Liver (tissue), 9 donors: Measurements from ENCODE around the gene CIC. TPM values are rescaled to one million over a fixed set of nuclear protein-coding genes. Genes with fewer than 3 reads are reported as not detected.

Experiments
- DNase-seq: peaks from one replicate; pipeline ENCODE4 v3.0.0-alpha.2; 2017; ENCODE audit warnings: low spot score
- H3K27ac ChIP-seq, 2 donors: one replicate each; pipeline ENCODE4 v1.7.0; 2013; ENCODE audit warnings: inconsistent platforms in 2 of 2, low read length in 2 of 2, control low read depth in 1 of 2, low read depth in 1 of 2, mild to moderate bottlenecking in 1 of 2
- H3K27me3 ChIP-seq, 4 donors: one replicate each; pipeline versions ENCODE4 v1.6.1 to v1.7.0; 2013; ENCODE audit warnings: low read length in 3 of 4, inconsistent platforms in 1 of 4, mild to moderate bottlenecking in 1 of 4, moderate library complexity in 1 of 4; ENCODE audit not compliant: control insufficient read depth in 4 of 4, insufficient read depth in 4 of 4
- H3K36me3 ChIP-seq, 4 donors: one replicate each; pipeline versions ENCODE4 v1.6.1 to v1.7.0; 2013; ENCODE audit warnings: low read length in 3 of 4, mild to moderate bottlenecking in 3 of 4, low read depth in 1 of 4, moderate library complexity in 1 of 4; ENCODE audit not compliant: control insufficient read depth in 4 of 4, insufficient read depth in 3 of 4
- H3K4me1 ChIP-seq, 4 donors: one replicate each; pipeline versions ENCODE4 v1.6.1 to v1.7.0; 2013; ENCODE audit warnings: low read length in 3 of 4, mild to moderate bottlenecking in 3 of 4, moderate library complexity in 1 of 4; ENCODE audit not compliant: control insufficient read depth in 4 of 4, insufficient read depth in 4 of 4
- H3K4me3 ChIP-seq, 3 donors: one replicate each; pipeline versions ENCODE4 v1.6.1 to v1.7.0; 2013; ENCODE audit warnings: low read length in 3 of 3, control low read depth in 1 of 3, low read depth in 1 of 3, mild to moderate bottlenecking in 1 of 3
- H3K9ac ChIP-seq, 2 donors: one replicate each; pipeline ENCODE4 v1.7.0; 2013; ENCODE audit warnings: low read length in 2 of 2, mild to moderate bottlenecking in 2 of 2, moderate library complexity in 2 of 2, control low read depth in 1 of 2, low read depth in 1 of 2
- H3K9me3 ChIP-seq, 4 donors: one replicate each; pipeline versions ENCODE4 v1.6.1 to v1.7.0; 2013; ENCODE audit warnings: low read length in 3 of 4; ENCODE audit not compliant: control insufficient read depth in 4 of 4
- EGR1 ChIP-seq, 2 donors: IDR thresholded peaks; 2 replicates each; pipeline ENCODE4 v1.6.1; 2016 to 2018; ENCODE audit warnings: antibody characterized with exemption in 2 of 2, low read depth in 2 of 2
- FOXA1 ChIP-seq: IDR thresholded peaks from 2 replicates; pipeline ENCODE4 v1.6.1; 2016; ENCODE audit warnings: antibody characterized with exemption
- FOXA2 ChIP-seq: IDR thresholded peaks from 2 replicates; pipeline ENCODE4 v1.6.1; 2016; ENCODE audit warnings: antibody characterized with exemption
- HNF4A ChIP-seq, 2 donors: conservative IDR thresholded peaks; 2 replicates each; pipeline ENCODE4 v1.6.1; 2016; ENCODE audit warnings: antibody characterized with exemption in 2 of 2, mild to moderate bottlenecking in 2 of 2
- HNF4G ChIP-seq: IDR thresholded peaks from 2 replicates; pipeline ENCODE4 v1.6.1; 2016; ENCODE audit warnings: antibody characterized with exemption
- JUND ChIP-seq, 2 donors: IDR thresholded peaks; 2 replicates each; pipeline ENCODE4 v1.6.1; 2016; ENCODE audit warnings: antibody characterized with exemption in 2 of 2
- NR2F2 ChIP-seq: IDR thresholded peaks from 2 replicates; pipeline ENCODE4 v1.6.1; 2016; ENCODE audit warnings: antibody characterized with exemption
- RAD21 ChIP-seq, 2 donors: IDR thresholded peaks; 2 replicates each; pipeline ENCODE4 v1.6.1; 2016; ENCODE audit warnings: antibody characterized with exemption in 2 of 2, mild to moderate bottlenecking in 2 of 2
- RXRA ChIP-seq, 2 donors: IDR thresholded peaks; 2 replicates each; pipeline ENCODE4 v1.6.1; 2017 to 2018; ENCODE audit warnings: antibody characterized with exemption in 2 of 2, mild to moderate bottlenecking in 1 of 2
- SP1 ChIP-seq: IDR thresholded peaks from 2 replicates; pipeline ENCODE4 v1.6.1; 2018; ENCODE audit warnings: antibody characterized with exemption, mild to moderate bottlenecking
- TAF1 ChIP-seq: conservative IDR thresholded peaks from 2 replicates; pipeline ENCODE4 v1.6.1; 2016; ENCODE audit warnings: antibody characterized with exemption, mild to moderate bottlenecking
- YY1 ChIP-seq: IDR thresholded peaks from 2 replicates; pipeline ENCODE4 v1.6.1; 2016; ENCODE audit warnings: antibody characterized with exemption, mild to moderate bottlenecking
- WGBS: extraction: QIAGEN DNeasy Blood & Tissue Kit; methylation state at CpG from one replicate; pipeline ENCODE4 v1.1.7; 2013; 5-methylcytosine and 5-hydroxymethylcytosine counted together
- polyA plus RNA-seq, 2 donors: library from polyadenylated mRNA; stranded (reverse) in 1 of 2; unstranded in 1 of 2; fragments of 200-250 nt in 1 of 2; fragments of >200 nt in 1 of 2; fragmentation: Nextera tagmentation in 1 of 2; extraction: Ambion mirVana in 1 of 2; gene quantifications; one replicate each; pipeline versions ENCODE4 v1.2.1 to v1.2.3, GENCODE V29; 2013 to 2015
- total RNA-seq, 2 donors: library from RNA; depleted of rRNA; stranded (reverse); fragments of >200 nt; gene quantifications; one replicate each; pipeline ENCODE4 v1.2.3, GENCODE V29; 2014
- TF ChIP-seq, protein P1 (sequence below): fragments of 150-350 bp; IDR thresholded peaks from 2 replicates; pipeline ENCODE4 v1.5.1; 2017; ENCODE audit warnings: improper control_type of control experiment, low read depth, low read length; ENCODE audit not compliant: missing input control
- TF ChIP-seq, protein P2 (sequence below): IDR thresholded peaks from 2 replicates; pipeline ENCODE4 v1.6.1; 2016; ENCODE audit warnings: antibody characterized with exemption
- TF ChIP-seq, protein P3 (sequence below): IDR thresholded peaks from 2 replicates; pipeline ENCODE4 v1.6.1; 2016; ENCODE audit warnings: antibody characterized with exemption
- TF ChIP-seq, protein P4 (sequence below): IDR thresholded peaks from 2 replicates; pipeline ENCODE4 v1.6.1; 2016; ENCODE audit warnings: antibody characterized with exemption, mild to moderate bottlenecking
- TF ChIP-seq, protein P5 (sequence below): IDR thresholded peaks from 2 replicates; pipeline ENCODE4 v1.6.1; 2016; ENCODE audit warnings: antibody characterized with exemption
- donor health status: healthy.
- donor health status: healthy.
- donor health status: healthy.
- donor health status: healthy.
- donor health status: healthy.

The CIC gene
- total and polyA plus RNA-seq, 4 donors, result 5.6 to 21.3 (median 17.2) TPM

DNA sequence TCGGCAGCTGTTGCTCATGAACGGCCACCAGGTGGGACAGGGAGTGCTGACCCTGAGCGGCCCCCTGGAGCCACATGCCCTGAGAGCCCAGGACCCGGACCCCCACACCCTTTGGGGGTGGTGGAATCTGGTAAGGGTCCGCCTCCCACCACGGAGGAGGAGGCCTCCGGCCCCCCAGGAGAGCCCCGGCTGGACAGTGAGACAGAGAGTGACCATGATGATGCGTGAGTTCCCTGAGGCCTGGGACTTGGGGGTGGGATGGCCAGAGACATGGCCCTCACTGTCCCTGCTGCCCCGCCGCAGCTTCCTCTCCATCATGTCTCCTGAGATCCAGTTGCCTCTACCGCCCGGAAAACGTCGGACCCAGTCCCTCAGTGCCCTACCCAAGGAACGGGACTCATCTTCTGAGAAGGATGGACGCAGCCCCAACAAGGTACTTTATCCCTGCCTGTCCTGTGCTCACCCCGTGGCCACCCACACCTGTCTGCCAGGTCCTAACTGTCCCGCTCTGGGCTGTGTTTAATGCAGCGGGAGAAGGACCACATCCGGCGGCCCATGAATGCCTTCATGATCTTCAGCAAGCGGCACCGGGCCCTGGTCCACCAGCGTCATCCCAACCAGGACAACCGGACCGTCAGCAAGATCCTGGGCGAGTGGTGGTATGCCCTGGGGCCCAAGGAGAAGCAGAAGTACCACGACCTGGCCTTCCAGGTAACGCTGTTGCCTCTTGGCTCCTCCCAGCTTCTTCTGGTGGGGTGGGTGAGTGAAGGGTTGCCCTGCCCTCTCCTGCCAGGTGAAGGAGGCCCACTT is 18.2 kb downstream of the CIC start:
- 95% methylated on average over 30 of the region's 30 CpGs for WGBS
- Histone ChIP-seq H3K27ac (peak overlapping the region in 1 of 2 donors; percentile 16), H3K36me3 (peaks cover 15 to 53% (median 29%) of the 10 kb centered on the region in 4 donors), H3K4me3 (no peak overlapping the region), H3K4me1 (peaks cover 7 to 31% (median 24%) of the 10 kb centered on the region in 4 donors), H3K27me3 (no peaks in the 10 kb centered on the region), H3K9ac (no peak overlapping the region), H3K9me3 (no peaks in the 10 kb centered on the region)
- no peak for DNase-seq
- TF ChIP-seq HNF4A (conservative IDR thresholded peaks at IDR 0.05), result no peak
- TF ChIP-seq, protein P1, sequence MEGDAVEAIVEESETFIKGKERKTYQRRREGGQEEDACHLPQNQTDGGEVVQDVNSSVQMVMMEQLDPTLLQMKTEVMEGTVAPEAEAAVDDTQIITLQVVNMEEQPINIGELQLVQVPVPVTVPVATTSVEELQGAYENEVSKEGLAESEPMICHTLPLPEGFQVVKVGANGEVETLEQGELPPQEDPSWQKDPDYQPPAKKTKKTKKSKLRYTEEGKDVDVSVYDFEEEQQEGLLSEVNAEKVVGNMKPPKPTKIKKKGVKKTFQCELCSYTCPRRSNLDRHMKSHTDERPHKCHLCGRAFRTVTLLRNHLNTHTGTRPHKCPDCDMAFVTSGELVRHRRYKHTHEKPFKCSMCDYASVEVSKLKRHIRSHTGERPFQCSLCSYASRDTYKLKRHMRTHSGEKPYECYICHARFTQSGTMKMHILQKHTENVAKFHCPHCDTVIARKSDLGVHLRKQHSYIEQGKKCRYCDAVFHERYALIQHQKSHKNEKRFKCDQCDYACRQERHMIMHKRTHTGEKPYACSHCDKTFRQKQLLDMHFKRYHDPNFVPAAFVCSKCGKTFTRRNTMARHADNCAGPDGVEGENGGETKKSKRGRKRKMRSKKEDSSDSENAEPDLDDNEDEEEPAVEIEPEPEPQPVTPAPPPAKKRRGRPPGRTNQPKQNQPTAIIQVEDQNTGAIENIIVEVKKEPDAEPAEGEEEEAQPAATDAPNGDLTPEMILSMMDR, result no peak

DNA sequence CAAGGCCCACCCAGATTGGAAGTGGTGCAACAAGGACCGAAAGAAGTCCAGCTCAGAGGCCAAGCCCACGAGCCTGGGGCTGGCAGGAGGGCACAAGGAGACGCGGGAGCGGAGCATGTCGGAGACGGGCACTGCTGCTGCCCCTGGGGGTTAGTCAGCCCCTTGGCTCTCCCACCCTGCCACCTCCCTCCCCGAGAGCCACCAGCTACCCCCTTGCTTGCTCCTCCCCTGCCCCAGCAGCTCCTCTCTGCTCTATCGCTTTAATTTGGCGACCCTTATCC is 18.7 kb downstream of the CIC start:
- Histone ChIP-seq H3K27me3 (no peaks in the 10 kb centered on the region), H3K9me3 (no peaks in the 10 kb centered on the region), H3K27ac (no peak overlapping the region), H3K36me3 (peaks cover 17 to 58% (median 32%) of the 10 kb centered on the region in 4 donors), H3K9ac (no peak overlapping the region), H3K4me1 (peaks cover 7 to 28% (median 24%) of the 10 kb centered on the region in 4 donors), H3K4me3 (no peak overlapping the region)
- WGBS, result 97% methylated on average over 10 of the region's 10 CpGs
- DNase-seq, result no peak
- TF ChIP-seq NR2F2, result no peak
- no peak for TF ChIP-seq TAF1
- TF ChIP-seq SP1, result no peak
- TF ChIP-seq RAD21 (IDR thresholded peaks at IDR 0.05), result no peak
- TF ChIP-seq JUND (IDR thresholded peaks at IDR 0.05), result no peak
- no peak for TF ChIP-seq EGR1 (IDR thresholded peaks at IDR 0.05; ENCODE audit: low read depth in 2 of 2)

DNA sequence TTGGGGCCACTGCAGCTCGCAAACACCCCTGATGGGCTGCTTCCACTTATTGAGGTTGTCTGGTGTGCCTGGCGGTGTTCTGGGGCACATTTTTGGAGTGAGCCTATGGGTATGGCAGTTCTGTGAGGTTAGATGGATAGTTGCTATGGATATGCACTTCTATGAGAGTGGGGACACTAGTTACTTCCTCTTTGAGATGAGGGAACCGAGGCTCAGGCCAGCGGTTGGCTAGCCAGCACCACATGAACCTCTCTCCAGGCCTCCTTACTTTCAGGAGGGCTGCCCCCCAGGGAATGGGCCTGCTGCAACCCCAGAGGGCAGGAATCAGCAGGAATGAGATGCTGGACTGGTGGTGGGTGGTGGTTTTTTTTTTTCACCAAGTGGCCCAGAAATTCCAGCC is 19.3 kb downstream of the CIC start:
- TF ChIP-seq, protein P2, sequence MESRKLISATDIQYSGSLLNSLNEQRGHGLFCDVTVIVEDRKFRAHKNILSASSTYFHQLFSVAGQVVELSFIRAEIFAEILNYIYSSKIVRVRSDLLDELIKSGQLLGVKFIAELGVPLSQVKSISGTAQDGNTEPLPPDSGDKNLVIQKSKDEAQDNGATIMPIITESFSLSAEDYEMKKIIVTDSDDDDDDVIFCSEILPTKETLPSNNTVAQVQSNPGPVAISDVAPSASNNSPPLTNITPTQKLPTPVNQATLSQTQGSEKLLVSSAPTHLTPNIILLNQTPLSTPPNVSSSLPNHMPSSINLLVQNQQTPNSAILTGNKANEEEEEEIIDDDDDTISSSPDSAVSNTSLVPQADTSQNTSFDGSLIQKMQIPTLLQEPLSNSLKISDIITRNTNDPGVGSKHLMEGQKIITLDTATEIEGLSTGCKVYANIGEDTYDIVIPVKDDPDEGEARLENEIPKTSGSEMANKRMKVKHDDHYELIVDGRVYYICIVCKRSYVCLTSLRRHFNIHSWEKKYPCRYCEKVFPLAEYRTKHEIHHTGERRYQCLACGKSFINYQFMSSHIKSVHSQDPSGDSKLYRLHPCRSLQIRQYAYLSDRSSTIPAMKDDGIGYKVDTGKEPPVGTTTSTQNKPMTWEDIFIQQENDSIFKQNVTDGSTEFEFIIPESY, result no peak
- no peak for TF ChIP-seq HNF4G
- TF ChIP-seq, protein P3, sequence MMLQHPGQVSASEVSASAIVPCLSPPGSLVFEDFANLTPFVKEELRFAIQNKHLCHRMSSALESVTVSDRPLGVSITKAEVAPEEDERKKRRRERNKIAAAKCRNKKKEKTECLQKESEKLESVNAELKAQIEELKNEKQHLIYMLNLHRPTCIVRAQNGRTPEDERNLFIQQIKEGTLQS, result no peak
- no peak for TF ChIP-seq NR2F2
- no peak for TF ChIP-seq FOXA1
- no peak for TF ChIP-seq RAD21 (IDR thresholded peaks at IDR 0.05)
- TF ChIP-seq SP1, result no peak
- no peak for TF ChIP-seq TAF1
- TF ChIP-seq, protein P1, result no peak
- TF ChIP-seq RXRA (IDR thresholded peaks at IDR 0.05), result no peak
- no peak for TF ChIP-seq HNF4A (conservative IDR thresholded peaks at IDR 0.05)
- TF ChIP-seq, protein P4, sequence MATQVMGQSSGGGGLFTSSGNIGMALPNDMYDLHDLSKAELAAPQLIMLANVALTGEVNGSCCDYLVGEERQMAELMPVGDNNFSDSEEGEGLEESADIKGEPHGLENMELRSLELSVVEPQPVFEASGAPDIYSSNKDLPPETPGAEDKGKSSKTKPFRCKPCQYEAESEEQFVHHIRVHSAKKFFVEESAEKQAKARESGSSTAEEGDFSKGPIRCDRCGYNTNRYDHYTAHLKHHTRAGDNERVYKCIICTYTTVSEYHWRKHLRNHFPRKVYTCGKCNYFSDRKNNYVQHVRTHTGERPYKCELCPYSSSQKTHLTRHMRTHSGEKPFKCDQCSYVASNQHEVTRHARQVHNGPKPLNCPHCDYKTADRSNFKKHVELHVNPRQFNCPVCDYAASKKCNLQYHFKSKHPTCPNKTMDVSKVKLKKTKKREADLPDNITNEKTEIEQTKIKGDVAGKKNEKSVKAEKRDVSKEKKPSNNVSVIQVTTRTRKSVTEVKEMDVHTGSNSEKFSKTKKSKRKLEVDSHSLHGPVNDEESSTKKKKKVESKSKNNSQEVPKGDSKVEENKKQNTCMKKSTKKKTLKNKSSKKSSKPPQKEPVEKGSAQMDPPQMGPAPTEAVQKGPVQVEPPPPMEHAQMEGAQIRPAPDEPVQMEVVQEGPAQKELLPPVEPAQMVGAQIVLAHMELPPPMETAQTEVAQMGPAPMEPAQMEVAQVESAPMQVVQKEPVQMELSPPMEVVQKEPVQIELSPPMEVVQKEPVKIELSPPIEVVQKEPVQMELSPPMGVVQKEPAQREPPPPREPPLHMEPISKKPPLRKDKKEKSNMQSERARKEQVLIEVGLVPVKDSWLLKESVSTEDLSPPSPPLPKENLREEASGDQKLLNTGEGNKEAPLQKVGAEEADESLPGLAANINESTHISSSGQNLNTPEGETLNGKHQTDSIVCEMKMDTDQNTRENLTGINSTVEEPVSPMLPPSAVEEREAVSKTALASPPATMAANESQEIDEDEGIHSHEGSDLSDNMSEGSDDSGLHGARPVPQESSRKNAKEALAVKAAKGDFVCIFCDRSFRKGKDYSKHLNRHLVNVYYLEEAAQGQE, result no peak
- no peak for TF ChIP-seq FOXA2
- TF ChIP-seq JUND (IDR thresholded peaks at IDR 0.05), result no peak
- TF ChIP-seq, protein P5, sequence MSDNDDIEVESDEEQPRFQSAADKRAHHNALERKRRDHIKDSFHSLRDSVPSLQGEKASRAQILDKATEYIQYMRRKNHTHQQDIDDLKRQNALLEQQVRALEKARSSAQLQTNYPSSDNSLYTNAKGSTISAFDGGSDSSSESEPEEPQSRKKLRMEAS, result no peak
- no peak for TF ChIP-seq YY1
- H3K27ac ChIP-seq, result no peak overlapping the region

More for the DNA sequence above, 19.3 kb downstream of the CIC start:
- no peak overlapping the region for H3K9ac ChIP-seq
- no peak overlapping the region for H3K4me3 ChIP-seq
- H3K4me1 ChIP-seq, result peaks cover 7 to 21% (median 18%) of the 10 kb centered on the region in 4 donors
- H3K27me3 ChIP-seq, result no peaks in the 10 kb centered on the region
- peaks cover 21 to 65% (median 35%) of the 10 kb centered on the region in 4 donors for H3K36me3 ChIP-seq
- H3K9me3 ChIP-seq, result no peaks in the 10 kb centered on the region
- DNase-seq, result no peak
- 89% methylated on average over 4 of the region's 4 CpGs for WGBS
